IMR-90 (cell line): ENCODE results near the gene KHK. TPM values are rescaled to one million over a fixed set of nuclear protein-coding genes. Genes with fewer than 3 reads are reported as not detected.

Experiments used
- ATAC-seq: fragments of 200-7000 bp; cut with Tn5 transposase; 2 replicates; pipeline ENCODE4 v1.9.1; 2020; ENCODE audit warnings: low read depth, mild to moderate bottlenecking, moderate library complexity
- BruUV-seq: library from RNA; stranded (reverse); fragments of 400-500 nt; replicated peaks from 2 replicates; lab custom pipeline; 2021; lab: Mats Ljungman, UMichigan
- CTCF ChIA-PET: fragments of 300-600 bp; formaldehyde crosslinking; extraction: SDS; loops from one replicate; lab custom pipeline; 2021; ENCODE audit warnings: antibody characterized with exemption; lab: Yijun Ruan, JAX
- POLR2A ChIA-PET: fragments of 300-600 bp; sonication (Branson Sonifier 250); formaldehyde crosslinking; loops from one replicate; lab custom pipeline; 2022; ENCODE audit warnings: antibody characterized with exemption; ENCODE audit not compliant: unreplicated experiment; lab: Charles Lee
- DNase-seq: peaks from one replicate; pipeline ENCODE4 v3.0.0; 2013
- H2AFZ ChIP-seq: replicated peaks from 2 replicates; pipeline ENCODE3; 2013; ENCODE audit warnings: low read length, mild to moderate bottlenecking; ENCODE audit not compliant: poor library complexity
- H2AK5ac ChIP-seq: 2 replicates; pipeline ENCODE4 v1.6.1; 2013; ENCODE audit warnings: low read depth, low read length, inconsistent platforms
- H2AK9ac ChIP-seq: replicated peaks from 2 replicates; pipeline ENCODE3; 2013; ENCODE audit warnings: mild to moderate bottlenecking, low read depth, low read length, moderate library complexity; ENCODE audit not compliant: poor library complexity
- H2BK120ac ChIP-seq: 2 replicates; pipeline ENCODE4 v1.6.1; 2013; ENCODE audit warnings: low read depth, low read length, inconsistent platforms
- H2BK15ac ChIP-seq: 3 replicates; pipeline ENCODE4 v1.6.1; 2013; ENCODE audit warnings: low read depth, low read length, inconsistent platforms
- H2BK20ac ChIP-seq: 2 replicates; pipeline ENCODE4 v1.6.1; 2013; ENCODE audit warnings: low read depth, mild to moderate bottlenecking, inconsistent platforms, low read length, moderate library complexity
- H2BK5ac ChIP-seq: 2 replicates; pipeline ENCODE4 v1.6.1; 2013; ENCODE audit warnings: mild to moderate bottlenecking, low read depth, low read length, inconsistent platforms; ENCODE audit not compliant: poor library complexity, severe bottlenecking
- H3K14ac ChIP-seq: replicated peaks from 2 replicates; pipeline ENCODE4 v1.6.1; 2013; ENCODE audit warnings: low read depth, low read length, inconsistent platforms
- H3K18ac ChIP-seq: 2 replicates; pipeline ENCODE4 v1.6.1; 2013; ENCODE audit warnings: low read depth, low read length, control low read depth
- H3K23ac ChIP-seq: 2 replicates; pipeline ENCODE4 v1.6.1; 2013; ENCODE audit warnings: low read depth, low read length, inconsistent platforms
- H3K27ac ChIP-seq: 2 replicates; pipeline ENCODE4 v1.5.1; 2013; ENCODE audit warnings: mild to moderate bottlenecking, control low read depth, low read length; ENCODE audit not compliant: insufficient read depth
- H3K27me3 ChIP-seq: 2 replicates; pipeline ENCODE4 v1.6.1; 2013; ENCODE audit warnings: low read length; ENCODE audit not compliant: control insufficient read depth, insufficient read depth
- H3K36me3 ChIP-seq: 2 replicates; pipeline ENCODE4 v1.6.1; 2013; ENCODE audit warnings: low read length, mixed read lengths; ENCODE audit not compliant: control insufficient read depth, insufficient read depth
- H3K4ac ChIP-seq: 2 replicates; pipeline ENCODE4 v1.6.1; 2013; ENCODE audit warnings: low read depth, low read length, inconsistent platforms
- H3K4me1 ChIP-seq: 2 replicates; pipeline ENCODE4 v1.6.1; 2013; ENCODE audit warnings: low read length, mixed read lengths; ENCODE audit not compliant: control insufficient read depth, insufficient read depth
- H3K4me2 ChIP-seq: 2 replicates; pipeline ENCODE4 v1.6.1; 2013; ENCODE audit warnings: low read depth, mild to moderate bottlenecking, control low read depth, low read length, moderate library complexity
- H3K4me3 ChIP-seq: 2 replicates; pipeline ENCODE4 v1.5.1; 2013; ENCODE audit warnings: low read depth, mild to moderate bottlenecking, control low read depth, low read length, moderate library complexity; ENCODE audit not compliant: insufficient read depth
- H3K56ac ChIP-seq: 2 replicates; pipeline ENCODE4 v1.6.1; 2013; ENCODE audit warnings: low read length, inconsistent platforms; ENCODE audit not compliant: insufficient read depth; ENCODE audit errors: extremely low read depth
- H3K79me1 ChIP-seq, 2 experiments: 2 replicates each; pipeline ENCODE4 v1.6.1; 2013; ENCODE audit warnings: low read length in 2 of 2, inconsistent platforms in 1 of 2, low read depth in 1 of 2
- H3K9ac ChIP-seq: 2 replicates; pipeline ENCODE4 v1.6.1; 2013; ENCODE audit warnings: low read depth, low read length, control low read depth
- H3K9me1 ChIP-seq: 2 replicates; pipeline ENCODE4 v1.6.1; 2013; ENCODE audit warnings: low read length, inconsistent platforms; ENCODE audit not compliant: insufficient read depth
- H3K9me3 ChIP-seq: 2 replicates; pipeline ENCODE4 v1.6.1; 2013; ENCODE audit warnings: low read length; ENCODE audit not compliant: control insufficient read depth, insufficient read depth
- H4K20me1 ChIP-seq: 2 replicates; pipeline ENCODE4 v1.6.1; 2013; ENCODE audit warnings: low read length, inconsistent platforms; ENCODE audit not compliant: insufficient read depth
- H4K5ac ChIP-seq: 2 replicates; pipeline ENCODE4 v1.6.1; 2013; ENCODE audit warnings: mild to moderate bottlenecking, low read depth, low read length, control low read depth
- H4K8ac ChIP-seq, 2 experiments: 2 replicates each; pipeline ENCODE4 v1.6.1; 2013; ENCODE audit warnings: low read depth in 2 of 2, low read length in 2 of 2, control low read depth in 1 of 2, inconsistent platforms in 1 of 2
- H4K91ac ChIP-seq: 2 replicates; pipeline ENCODE4 v1.6.1; 2013; ENCODE audit warnings: low read depth, low read length, inconsistent platforms; ENCODE audit not compliant: insufficient read depth
- CTCF ChIP-seq: conservative IDR thresholded peaks from 2 replicates; pipeline ENCODE4 v1.5.1; 2012; ENCODE audit warnings: mild to moderate bottlenecking, low read depth, low read length, improper control_type of control experiment
- WGBS, 2 experiments: methylation state at CpG; one replicate each; pipeline versions ENCODE4 v1.1.5 to v1.1.7; 2013; ENCODE audit warnings: missing lambda C conversion rate in 2 of 2; ENCODE audit not compliant: insufficient read length in 1 of 2; ENCODE audit errors: extremely low coverage in 2 of 2; 5-methylcytosine and 5-hydroxymethylcytosine counted together
- dilution Hi-C: fragments of 300-500 bp; cut with HindIII; formaldehyde crosslinking; loops from one replicate; pipeline ENCODE4 v1.14.3; 2018; ENCODE audit warnings: low sequenced_read_pairs; ENCODE audit not compliant: unreplicated experiment
- in situ Hi-C: fragments of 300-500 bp; cut with MboI; formaldehyde crosslinking; loops from 3 replicates; pipeline ENCODE4 v1.14.3; 2019; ENCODE audit warnings: low sequenced_read_pairs, inconsistent platforms, mixed read lengths
- intact Hi-C: fragments of 100-400 bp; cut with micrococcal nuclease; formaldehyde crosslinking; loops from 2 replicates; pipeline ENCODE4 v1.10.0; 2022
- polyA plus RNA-seq, 3 experiments: library from polyadenylated mRNA; depleted of rRNA; stranded (reverse); fragments of >200 nt; gene quantifications; 2 replicates each; pipeline ENCODE4 v1.2.3, GENCODE V29; 2012; ENCODE audit warnings: low replicate concordance in 1 of 3
- total RNA-seq: library from RNA; depleted of rRNA; stranded (reverse); fragments of >200 nt; gene quantifications from 2 replicates; pipeline ENCODE4 v1.2.3, GENCODE V29; 2012

KHK gene
- total and polyA plus RNA-seq, 2 of the 4 experiments (the other 2 are of a cell fraction) = 0.72 to 0.82 TPM

GRCh38 chr2:27042985-27043634, 43.5 kb upstream of the KHK start:
- H4K5ac ChIP-seq = no peak overlapping the region
- 83% methylated on average over 1 of the region's 7 CpGs; no CpG with 5 or more reads in 1 of the 2 experiments for WGBS, 2 experiments
- no peak overlapping the region for H3K4me2 ChIP-seq
- H4K20me1 ChIP-seq = peaks cover 18% of the 10 kb centered on the region
- peaks cover 41% of the 10 kb centered on the region for H3K36me3 ChIP-seq
- H2BK120ac ChIP-seq = no peak overlapping the region
- H2AK5ac ChIP-seq = no peak overlapping the region
- ChIA-PET CTCF (no interaction called here), POLR2A (interaction anchor here (1.3 kb wide), 1 partner anchor 11 kb away, joined by 4 read pairs; the partner anchor contains the start of gene TMEM214)
- H3K4me3 ChIP-seq = no peak overlapping the region
- in situ Hi-C loops = no loop called here
- H2BK15ac ChIP-seq = no peak overlapping the region
- no peak overlapping the region for H2AFZ ChIP-seq
- H3K23ac ChIP-seq = no peak overlapping the region
- no peak overlapping the region for H2BK5ac ChIP-seq
- no peak overlapping the region for H3K9ac ChIP-seq
- H3K27ac ChIP-seq = peak overlapping the region; percentile 27; the same call in 1 of the 2 replicates
- H3K27me3 ChIP-seq = no peaks in the 10 kb centered on the region
- intact Hi-C loops = no loop called here
- no peak overlapping the region; a peak in 1 of 4 replicates for H4K8ac ChIP-seq
- peak; percentile 58 for ATAC-seq
- BruUV-seq = no TSS peak
- H3K56ac ChIP-seq = no peak overlapping the region
- dilution Hi-C loops = no loop called here
- no peak overlapping the region for H4K91ac ChIP-seq
- H2AK9ac ChIP-seq = no peak overlapping the region
- DNase-seq = peak; percentile 78
- no peak overlapping the region for H3K18ac ChIP-seq
- H3K9me3 ChIP-seq = no peaks in the 10 kb centered on the region
- no peak for TF ChIP-seq CTCF
- 0 out of 2 replicates have a peak overlapping the region, but pooled peaks have one; percentile 17 for H3K14ac ChIP-seq
- no peak overlapping the region for H2BK20ac ChIP-seq
- H3K79me1 ChIP-seq = peaks cover 0 to 21% of the 10 kb centered on the region in 2 experiments; a peak in 3 of 4 replicates
- no peak overlapping the region for H3K4ac ChIP-seq
- peaks cover 4% of the 10 kb centered on the region; the same call in 1 of the 2 replicates for H3K4me1 ChIP-seq
- peaks cover 9% of the 10 kb centered on the region for H3K9me1 ChIP-seq
